H4 (cell line): ENCODE results near the gene PLD3. TPM values are rescaled to one million over a fixed set of nuclear protein-coding genes. Genes with fewer than 3 reads are reported as not detected.

Source experiments
- total RNA-seq: library from RNA; depleted of rRNA; stranded (reverse); fragments of >200 nt; shearing (Covaris generic); gene quantifications from 2 replicates; pipeline ENCODE4 v1.2.3, GENCODE V29; 2014; rRNA removed

The PLD3 gene
- total RNA-seq, 1 experiment from 2014 or later, result 212 TPM

Other genes starting within 250 kb of the PLD3 start
- 1.3 and 4.3 TPM in 2 replicates for gene MAP3K10, start 157.3 kb upstream of the PLD3 start, total RNA-seq
- gene TTC9B, start 130.3 kb upstream of the PLD3 start, total RNA-seq, result not detected in 2 replicates
- gene CCNP, start 122.0 kb upstream of the PLD3 start, total RNA-seq, result not detected in 2 replicates
- gene AKT2, start 63.4 kb upstream of the PLD3 start, total RNA-seq, result 51.0 and 59.2 TPM in 2 replicates
- gene C19orf47, start 298 bp upstream of the PLD3 start, total RNA-seq, result 4.3 and 4.4 TPM in 2 replicates
- not detected in 2 replicates for gene HIPK4, start 41.5 kb downstream of the PLD3 start, total RNA-seq
- 0.77 and 1.2 TPM in 2 replicates for gene PRX, start 64.7 kb downstream of the PLD3 start, total RNA-seq
- gene SERTAD1, start 77.3 kb downstream of the PLD3 start, total RNA-seq, result 14.8 and 15.4 TPM in 2 replicates
- 21.3 and 21.4 TPM in 2 replicates for gene SERTAD3, start 95.6 kb downstream of the PLD3 start, total RNA-seq
- 433 and 572 TPM in 2 replicates for gene BLVRB, start 117.0 kb downstream of the PLD3 start, total RNA-seq
- 0.23 and 0.56 TPM in 2 replicates for gene SPTBN4, start 118.3 kb downstream of the PLD3 start, total RNA-seq
- gene SHKBP1, start 228.2 kb downstream of the PLD3 start, total RNA-seq, result 26.6 and 30.9 TPM in 2 replicates